Cardiac muscle cell (in vitro differentiated cells and primary cell): ENCODE data around the gene COLQ. TPM values are rescaled to one million over a fixed set of nuclear protein-coding genes. Genes with fewer than 3 reads are reported as not detected.
A peak's percentile ranks its signal among the peaks of the same experiment; 100 is the strongest.
"Not testable (repeated sequence)": the region's sequence is repeated elsewhere in the genome, so short reads cannot be mapped to it uniquely, and the experiment has no call there.

Experiments used
- DNase-seq, 2 donors: peaks; one replicate each; pipeline versions ENCODE4 v3.0.0 to v3.0.0-alpha.2; 2010 to 2017; ENCODE audit warnings: low read depth in 1 of 2, low spot score in 1 of 2
- H3K27ac ChIP-seq: fragments of 200-600 bp; sonication (generic); 2 replicates; pipeline ENCODE4 v1.5.1; 2016
- H3K27me3 ChIP-seq: fragments of 200-600 bp; sonication (generic); 2 replicates; pipeline ENCODE4 v1.6.0; 2016; ENCODE audit warnings: control low read depth
- H3K36me3 ChIP-seq: fragments of 200-600 bp; sonication (generic); 2 replicates; pipeline ENCODE4 v1.5.1; 2016; ENCODE audit warnings: control low read depth
- H3K4me1 ChIP-seq: fragments of 200-600 bp; sonication (generic); 2 replicates; pipeline ENCODE4 v1.8.1; 2017; ENCODE audit warnings: low read depth, mild to moderate bottlenecking, mixed run types
- H3K4me3 ChIP-seq: fragments of 200-600 bp; sonication (generic); 2 replicates; pipeline ENCODE4 v1.5.1; 2016; ENCODE audit warnings: mild to moderate bottlenecking
- H3K9me3 ChIP-seq: fragments of 200-600 bp; sonication (generic); 2 replicates; pipeline ENCODE4 v1.5.1; 2017; ENCODE audit warnings: low read depth, mild to moderate bottlenecking, control low read depth
- polyA plus RNA-seq: library from polyadenylated mRNA; unstranded; fragments of >200 nt; fragmentation: Nextera tagmentation; extraction: Ambion mirVana; gene quantifications from 2 replicates; pipeline ENCODE4 v1.2.1, GENCODE V29; 2016
- total RNA-seq: library from RNA; depleted of rRNA; stranded (reverse); fragments of >200 nt; gene quantifications from 2 replicates; pipeline ENCODE4 v1.2.3, GENCODE V29; 2016
- TF ChIP-seq, protein P1 (sequence below): IDR thresholded peaks from 2 replicates; pipeline ENCODE4 v1.5.1; 2012; ENCODE audit warnings: low read depth, mild to moderate bottlenecking, low read length

COLQ gene
- total and polyA plus RNA-seq, 2 experiments from 2014 or later: 7.5 to 10.4 TPM

DNA sequence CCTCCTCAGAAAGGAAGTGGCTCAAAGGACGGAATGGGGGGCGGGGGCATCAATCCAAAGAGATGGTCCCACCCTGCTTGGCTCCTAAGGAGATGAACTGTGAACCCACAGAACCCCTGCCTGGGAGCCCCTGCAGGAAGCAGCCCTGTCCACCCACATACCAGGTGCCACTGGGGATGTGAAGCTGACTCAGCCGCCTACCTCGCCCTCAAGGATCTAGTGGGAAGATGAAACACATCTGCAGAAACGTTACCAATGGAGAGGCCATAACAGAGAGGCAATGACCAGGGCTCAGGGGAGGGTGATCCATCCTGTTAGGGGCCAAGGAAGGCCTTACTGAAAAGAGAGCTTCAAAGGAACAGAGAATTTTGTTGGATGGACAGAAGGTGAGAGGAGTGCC is 59.1 kb downstream of the COLQ start:
- Histone ChIP-seq H3K4me3 (no peak overlapping the region), H3K36me3 (no peaks in the 10 kb centered on the region), H3K27ac (no peak overlapping the region), H3K27me3 (no peaks in the 10 kb centered on the region), H3K9me3 (no peaks in the 10 kb centered on the region), H3K4me1 (no peaks in the 10 kb centered on the region)
- no peak for DNase-seq
- TF ChIP-seq, protein P1, sequence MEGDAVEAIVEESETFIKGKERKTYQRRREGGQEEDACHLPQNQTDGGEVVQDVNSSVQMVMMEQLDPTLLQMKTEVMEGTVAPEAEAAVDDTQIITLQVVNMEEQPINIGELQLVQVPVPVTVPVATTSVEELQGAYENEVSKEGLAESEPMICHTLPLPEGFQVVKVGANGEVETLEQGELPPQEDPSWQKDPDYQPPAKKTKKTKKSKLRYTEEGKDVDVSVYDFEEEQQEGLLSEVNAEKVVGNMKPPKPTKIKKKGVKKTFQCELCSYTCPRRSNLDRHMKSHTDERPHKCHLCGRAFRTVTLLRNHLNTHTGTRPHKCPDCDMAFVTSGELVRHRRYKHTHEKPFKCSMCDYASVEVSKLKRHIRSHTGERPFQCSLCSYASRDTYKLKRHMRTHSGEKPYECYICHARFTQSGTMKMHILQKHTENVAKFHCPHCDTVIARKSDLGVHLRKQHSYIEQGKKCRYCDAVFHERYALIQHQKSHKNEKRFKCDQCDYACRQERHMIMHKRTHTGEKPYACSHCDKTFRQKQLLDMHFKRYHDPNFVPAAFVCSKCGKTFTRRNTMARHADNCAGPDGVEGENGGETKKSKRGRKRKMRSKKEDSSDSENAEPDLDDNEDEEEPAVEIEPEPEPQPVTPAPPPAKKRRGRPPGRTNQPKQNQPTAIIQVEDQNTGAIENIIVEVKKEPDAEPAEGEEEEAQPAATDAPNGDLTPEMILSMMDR: no peak

DNA sequence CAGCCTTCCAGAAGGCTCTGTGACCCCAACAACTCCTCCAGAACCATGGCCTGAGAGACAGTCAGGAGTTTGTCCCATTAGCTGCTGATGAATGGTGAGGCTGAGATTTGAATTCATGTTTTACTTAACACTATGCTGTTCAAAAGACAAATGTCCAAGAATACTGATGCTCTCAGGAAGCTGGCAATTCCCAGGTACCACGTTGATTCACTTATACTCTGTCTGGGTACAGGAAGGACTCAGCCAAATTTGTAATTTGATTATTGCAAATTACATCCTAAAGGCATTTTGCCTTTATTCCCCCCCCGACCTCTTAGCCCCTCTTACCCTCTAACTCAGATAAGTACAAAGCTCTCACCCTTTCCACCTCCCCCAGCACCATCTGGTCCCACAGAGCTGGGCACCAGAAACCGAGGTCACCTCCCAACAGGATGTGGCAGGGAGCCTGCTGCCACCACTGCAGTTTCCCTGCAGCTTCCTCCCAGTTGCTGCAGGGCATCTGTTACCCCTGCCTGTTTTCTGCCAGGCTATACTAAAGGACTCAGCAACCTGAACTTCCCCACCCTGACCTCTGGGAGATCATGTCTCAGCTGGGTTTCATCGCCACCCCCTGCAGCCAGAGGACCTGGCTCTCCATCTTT is 60.5 kb downstream of the COLQ start:
- TF ChIP-seq, protein P1: no peak
- Histone ChIP-seq H3K36me3 (no peaks in the 10 kb centered on the region), H3K9me3 (no peaks in the 10 kb centered on the region), H3K27me3 (no peaks in the 10 kb centered on the region), H3K4me1 (no peaks in the 10 kb centered on the region), H3K4me3 (no peak overlapping the region), H3K27ac (no peak overlapping the region)
- no peak for DNase-seq

DNA sequence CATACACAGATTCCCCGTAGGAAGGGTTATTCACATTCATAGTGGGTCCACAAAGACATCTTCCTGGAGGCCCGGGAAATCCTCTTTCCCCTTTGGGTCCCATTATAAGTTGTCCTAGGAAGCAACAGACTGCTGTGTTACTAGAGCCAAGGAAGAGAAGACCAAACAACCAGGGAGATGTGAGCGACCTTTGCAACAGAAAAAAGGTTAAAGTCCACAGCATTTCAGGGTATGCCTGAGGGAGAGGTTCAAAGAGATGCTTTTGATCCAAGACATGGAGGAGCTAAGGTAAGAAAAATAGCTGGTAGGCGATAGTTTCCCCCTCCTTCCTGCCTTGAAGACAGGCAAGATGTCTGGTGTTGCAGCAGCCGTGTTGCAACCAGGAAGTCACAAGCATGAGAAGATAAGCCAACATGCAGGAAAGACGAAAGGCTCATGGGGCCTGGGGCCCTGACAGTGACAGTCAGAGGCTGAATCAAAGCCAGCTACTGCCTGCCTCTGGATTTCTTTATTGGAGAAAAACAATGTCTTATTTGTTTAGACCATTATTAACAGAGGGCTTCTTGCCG is 63.2 kb downstream of the COLQ start:
- Histone ChIP-seq H3K27ac (no peak overlapping the region), H3K4me1 (no peaks in the 10 kb centered on the region), H3K4me3 (no peak overlapping the region), H3K9me3 (no peaks in the 10 kb centered on the region), H3K27me3 (no peaks in the 10 kb centered on the region), H3K36me3 (no peaks in the 10 kb centered on the region)
- TF ChIP-seq, protein P1: no peak
- DNase-seq: peak in 1 of 2 donors; percentile 17

DNA sequence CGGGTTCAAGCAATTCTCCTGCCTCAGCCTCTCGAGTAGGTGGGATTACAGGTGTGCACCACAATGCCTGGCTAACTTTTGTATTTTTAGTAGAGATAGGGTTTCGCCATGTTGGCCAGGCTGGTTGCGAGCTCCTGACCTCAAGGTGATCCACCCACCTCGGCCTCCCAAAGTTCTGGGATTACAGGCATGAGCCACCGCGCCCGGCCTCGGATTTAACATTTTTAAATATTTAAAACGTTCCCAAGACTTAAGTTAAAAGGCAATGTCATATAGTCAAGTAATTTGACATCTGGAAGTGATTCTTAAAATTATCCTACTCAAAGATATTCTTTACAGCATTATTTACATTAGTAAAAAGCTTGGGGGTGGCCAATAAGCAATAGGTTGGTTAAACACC is 64.6 kb downstream of the COLQ start:
- H3K27ac ChIP-seq, H3K36me3 ChIP-seq, H3K27me3 ChIP-seq, H3K4me1 ChIP-seq, H3K9me3 ChIP-seq, H3K4me3 ChIP-seq, DNase-seq: not testable (repeated sequence)

DNA sequence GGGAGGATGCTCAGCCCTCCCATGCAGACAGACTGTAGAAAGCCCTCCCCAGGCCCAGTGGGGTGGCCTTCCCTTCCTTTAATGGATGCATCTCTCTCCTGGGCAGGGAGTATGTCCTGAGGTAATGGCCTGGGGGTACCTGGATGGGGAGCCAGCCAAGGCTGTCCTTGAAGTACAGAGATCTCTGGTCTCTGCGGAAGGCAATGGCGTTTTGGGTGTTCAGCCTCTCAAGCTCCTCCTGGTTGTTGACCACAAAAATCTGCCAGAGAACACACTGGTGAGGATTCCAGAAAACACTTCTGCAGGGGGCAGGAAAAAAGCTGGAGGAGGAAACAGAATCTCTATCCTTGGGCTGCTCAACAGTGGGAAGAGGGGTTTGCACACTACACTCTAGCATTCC is 65.2 kb downstream of the COLQ start:
- Histone ChIP-seq H3K36me3 (no peaks in the 10 kb centered on the region), H3K27me3 (no peaks in the 10 kb centered on the region), H3K4me3 (no peak overlapping the region), H3K27ac (no peak overlapping the region), H3K4me1 (no peaks in the 10 kb centered on the region), H3K9me3 (no peaks in the 10 kb centered on the region)
- DNase-seq: peak in 1 of 2 donors; percentile 15
- TF ChIP-seq, protein P1: no peak

DNA sequence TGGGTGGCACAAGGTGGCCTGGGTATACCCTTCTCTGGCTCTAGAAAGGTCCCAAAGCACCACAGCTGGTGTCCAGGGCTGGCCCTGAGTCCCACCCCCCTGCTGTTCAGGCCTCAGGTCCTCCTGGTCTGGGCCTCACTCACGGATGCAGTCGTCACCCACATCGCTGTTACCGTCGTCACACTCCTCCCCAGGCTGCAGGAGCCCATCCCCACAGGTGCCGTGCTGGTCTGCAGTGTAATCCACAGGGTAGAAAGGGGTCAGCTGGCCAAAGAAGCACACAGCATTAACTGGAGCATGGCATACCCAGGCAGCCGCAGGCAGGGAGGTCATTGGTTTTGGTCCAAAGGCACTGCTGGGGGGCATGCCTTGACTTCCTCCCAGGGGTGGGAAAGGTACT is 65.8 kb downstream of the COLQ start:
- DNase-seq: no peak
- H3K27ac ChIP-seq: no peak overlapping the region
- H3K4me1 ChIP-seq: no peaks in the 10 kb centered on the region
- TF ChIP-seq, protein P1: no peak
- no peak overlapping the region for H3K4me3 ChIP-seq
- no peaks in the 10 kb centered on the region for H3K9me3 ChIP-seq
- no peaks in the 10 kb centered on the region for H3K36me3 ChIP-seq
- no peaks in the 10 kb centered on the region for H3K27me3 ChIP-seq
